GM10266 (cell line): ENCODE results near the gene PNKD.

Source experiments
- DNase-seq: peaks from one replicate; pipeline ENCODE4 v3.0.0; 2012; ENCODE audit errors: extremely low spot score
- CTCF ChIP-seq: IDR thresholded peaks from 2 replicates; pipeline ENCODE4 v1.5.1; 2012; ENCODE audit warnings: mild to moderate bottlenecking, low read depth; ENCODE audit not compliant: control insufficient read depth, insufficient read depth; ENCODE audit errors: missing control alignments

The PNKD gene

GRCh38 chr2:218344090-218344754 is 73.9 kb downstream of the PNKD start:
- TF ChIP-seq CTCF = no peak
- no peak for DNase-seq

GRCh38 chr2:218344755-218345417 is 74.6 kb downstream of the PNKD start:
- no peak for DNase-seq
- no peak for TF ChIP-seq CTCF

- no peak for TF ChIP-seq CTCF
- no peak for DNase-seq
Observed at GRCh38 chr2:218345491-218346236, 75.3 kb downstream of the PNKD start.

DNA sequence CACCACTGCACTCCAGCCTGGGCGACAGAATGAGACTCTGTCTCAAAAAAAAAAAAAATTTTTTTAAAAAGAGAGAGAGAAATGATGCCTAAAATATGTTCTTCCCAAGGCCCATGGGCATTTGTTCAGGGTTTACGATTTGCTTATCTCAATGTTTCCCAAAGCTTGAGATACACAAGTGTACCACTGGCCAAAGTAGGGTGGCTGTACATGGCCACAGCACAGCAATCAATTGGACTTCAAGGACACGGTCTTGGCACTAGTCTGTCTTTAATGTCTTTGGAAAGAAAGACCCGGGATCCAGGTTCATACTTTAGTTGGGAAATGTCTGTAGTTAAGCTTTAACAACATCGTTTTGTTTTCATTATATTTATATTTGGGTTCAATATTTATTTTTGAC is 76.9 kb downstream of the PNKD start:
- no peak for DNase-seq
- no peak for TF ChIP-seq CTCF

- DNase-seq = no peak
- TF ChIP-seq CTCF = no peak
Observed at GRCh38 chr2:218354045-218354444, 83.7 kb downstream of the PNKD start.

DNA sequence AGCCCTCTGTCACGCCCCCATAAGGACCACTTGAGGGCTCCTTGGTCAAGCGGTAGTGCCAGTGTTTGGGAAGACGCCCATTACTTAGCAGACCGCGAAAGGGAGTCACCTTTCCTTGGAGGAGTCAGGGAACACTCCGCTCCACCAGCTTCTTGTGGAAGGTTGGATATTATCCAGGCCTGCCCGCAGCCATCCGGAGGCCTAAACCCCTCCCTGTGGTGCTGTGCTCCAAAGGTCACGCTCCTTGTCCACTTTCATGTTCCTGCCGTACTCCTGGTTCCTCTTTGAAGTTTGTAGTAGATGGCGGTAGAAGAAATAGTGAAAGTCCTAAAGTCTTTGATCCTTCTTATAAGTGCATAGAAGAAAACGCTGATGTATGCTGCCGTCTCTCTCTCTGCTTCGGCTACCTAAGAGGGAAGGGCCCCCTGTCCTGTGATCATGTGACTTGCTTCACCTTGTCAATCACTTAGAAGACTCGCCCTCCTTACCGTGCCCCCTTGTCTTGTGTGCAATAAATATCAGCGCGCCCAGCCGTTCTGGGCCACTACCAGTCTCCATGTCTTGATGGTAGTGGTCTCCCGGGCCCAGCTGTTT is 84.6 kb downstream of the PNKD start:
- DNase-seq = no peak

More for the DNA sequence above, 84.6 kb downstream of the PNKD start:
- no peak for TF ChIP-seq CTCF
